NCI-H446 (cell line): ENCODE measurements around the gene RPS28.
A peak's percentile ranks its signal among the peaks of the same experiment; 100 is the strongest.
"Not testable (repeated sequence)": the region's sequence is repeated elsewhere in the genome, so short reads cannot be mapped to it uniquely, and the experiment has no call there.

Experiments
- DNase-seq, 2 experiments: peaks; one replicate each; lab custom pipeline; 2025; lab: John Stamatoyannopoulos, UW

Gene RPS28

DNA sequence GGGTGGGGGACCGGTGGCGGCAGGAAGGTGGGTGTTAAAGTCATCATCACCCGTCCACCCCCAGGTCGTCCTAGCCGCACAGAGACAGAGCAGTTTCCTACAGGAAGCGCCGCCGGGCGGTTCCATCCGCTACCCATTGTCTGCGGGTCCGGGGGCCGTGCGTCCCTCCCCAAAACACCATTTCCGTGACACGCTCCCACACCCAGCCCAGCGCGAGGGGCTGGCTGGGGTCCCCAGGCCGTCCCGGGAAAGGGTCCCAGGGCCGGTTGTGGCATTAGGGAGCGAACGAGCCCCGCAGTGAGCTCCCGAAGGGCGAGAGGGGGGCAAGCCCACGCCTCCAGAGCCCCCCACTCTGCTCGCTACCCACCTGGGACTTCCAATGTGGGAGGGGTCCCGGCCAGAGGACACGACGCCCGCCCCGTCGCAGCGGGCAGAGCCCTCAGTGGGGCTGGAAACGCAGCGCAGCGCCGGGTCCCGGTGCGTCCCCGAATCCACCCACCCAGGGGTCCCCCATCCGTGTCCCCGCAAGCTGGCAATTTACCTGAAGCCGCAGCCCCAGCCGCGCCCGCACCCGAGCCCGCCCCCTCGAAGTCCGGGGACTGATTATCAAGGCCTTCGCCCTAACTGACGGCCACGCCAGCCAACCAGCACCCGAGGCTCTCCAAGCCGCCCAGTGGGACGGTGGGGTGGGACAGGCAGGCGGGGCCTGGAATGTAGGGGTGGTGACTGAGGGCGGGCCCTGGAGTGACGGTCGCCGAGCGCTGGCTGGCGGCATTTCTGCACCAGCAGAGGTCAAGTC, 21.6 kb downstream of the RPS28 start, which contains the start of gene KANK3:
Gene KANK3, minus strand, starts transcription at position 579 of the 799 bp plus-strand sequence. CDS start 5,434 bp downstream, outside the sequence.
- peak; percentile 41 to 83 for DNase-seq

DNA sequence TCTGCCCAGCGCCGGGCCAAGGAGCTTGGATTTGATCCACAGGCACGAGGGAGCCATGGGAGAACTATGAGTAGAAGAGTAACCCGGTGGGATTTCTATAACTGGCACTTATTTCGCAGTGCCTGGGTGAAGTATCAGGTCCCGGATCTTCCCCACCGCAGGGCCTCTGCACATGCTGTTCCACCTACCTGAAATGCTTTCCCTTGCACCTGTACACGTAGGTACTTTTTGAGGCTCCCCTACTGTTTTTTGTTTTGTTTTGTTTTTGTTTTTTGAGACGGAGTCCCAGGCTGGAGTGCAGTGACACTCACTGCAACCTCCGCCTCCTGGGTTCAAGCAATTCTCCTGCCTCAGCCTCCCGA, 22.2 kb downstream of the RPS28 start:
- DNase-seq, result no peak

DNA sequence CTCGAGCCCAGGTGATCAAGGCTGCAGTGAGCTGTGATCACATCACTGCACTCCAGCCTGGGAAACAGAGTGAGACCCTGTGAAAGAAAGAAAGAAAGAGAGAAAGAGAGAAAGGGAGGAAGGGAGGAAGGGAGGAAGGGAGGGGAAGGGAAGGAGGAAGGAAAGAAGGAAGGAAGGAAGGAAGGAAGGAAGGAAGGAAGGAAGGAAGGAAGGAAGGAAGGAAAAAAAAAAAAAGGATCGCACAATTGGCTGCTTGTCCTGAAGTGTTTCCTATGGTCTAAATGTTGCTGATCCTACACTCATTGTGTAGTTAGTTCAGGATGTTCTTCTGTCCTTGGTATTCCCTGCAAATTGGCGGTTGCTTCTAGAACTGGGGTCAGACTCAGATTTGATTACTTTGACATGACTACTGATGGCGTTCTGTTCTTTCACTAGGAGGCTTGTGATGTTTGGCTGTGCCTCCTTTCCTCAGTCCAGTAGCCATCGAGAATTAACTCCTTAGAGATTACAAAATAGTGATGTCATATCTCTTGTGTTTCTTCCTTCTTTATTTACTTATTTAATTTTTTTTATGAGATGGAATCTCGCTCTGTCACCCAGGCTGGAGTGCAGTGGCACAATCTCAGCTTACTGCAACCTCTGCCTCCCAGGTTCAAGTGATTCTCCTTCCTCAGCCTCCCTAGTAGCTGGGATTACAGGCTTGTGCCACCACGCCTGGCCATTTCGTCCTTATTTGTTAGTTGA, 28.5 kb downstream of the RPS28 start:
- not testable (repeated sequence) for DNase-seq

DNA sequence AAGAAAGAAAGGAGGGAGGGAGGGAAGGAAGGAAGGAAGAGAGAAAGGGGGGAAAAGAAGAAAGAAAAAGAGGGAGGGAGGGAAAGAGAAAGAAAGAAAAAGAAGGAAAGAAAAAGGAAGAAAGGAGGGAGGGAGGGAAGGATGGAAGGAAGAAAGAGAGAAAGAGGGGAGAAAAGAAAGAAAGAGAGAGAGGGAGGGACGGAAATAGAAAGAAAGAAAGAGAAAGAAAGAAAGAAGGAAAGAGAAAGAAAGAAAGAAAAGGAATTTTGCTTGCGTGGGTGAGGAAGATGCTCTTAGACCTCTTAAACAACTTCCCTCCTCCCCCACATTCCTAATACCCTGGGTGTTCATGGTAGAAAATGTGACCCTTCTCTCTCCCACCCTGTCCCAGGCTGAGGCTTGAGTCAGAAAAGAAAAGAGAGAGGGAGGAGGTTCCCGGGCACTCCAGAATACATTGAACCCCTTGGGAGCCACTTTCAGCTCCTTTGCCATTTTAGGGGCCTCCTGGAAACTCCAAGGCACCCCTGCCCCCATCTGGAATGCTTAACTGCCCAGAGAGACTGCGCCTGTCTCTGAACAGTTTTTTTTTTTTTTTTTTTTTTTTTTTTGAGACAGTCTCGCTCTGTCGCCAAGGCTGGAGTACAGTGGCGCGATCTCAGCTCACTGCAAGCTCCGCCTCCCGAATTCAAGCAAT, 31.0 kb downstream of the RPS28 start:
- no peak for DNase-seq

DNA sequence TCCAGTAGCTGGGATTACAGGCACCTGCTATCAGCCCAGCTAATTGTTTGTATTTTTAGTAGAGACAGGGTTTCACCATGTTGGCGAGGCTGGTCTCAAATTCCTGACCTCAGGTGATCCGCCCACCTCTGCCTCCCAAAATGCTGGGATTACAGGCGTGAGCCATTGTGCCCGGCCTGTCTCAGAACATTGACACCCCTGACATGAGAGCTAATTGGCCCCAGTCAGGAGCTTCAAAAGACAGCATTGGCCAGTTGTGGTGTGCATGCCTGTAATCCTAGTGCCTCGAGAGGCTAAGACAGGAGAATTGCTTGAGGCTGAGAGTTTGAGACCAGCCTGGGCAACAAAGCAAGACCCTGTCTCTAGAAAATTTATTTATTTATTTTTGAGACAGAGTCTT, 31.5 kb downstream of the RPS28 start:
- DNase-seq, result not testable (repeated sequence)

DNA sequence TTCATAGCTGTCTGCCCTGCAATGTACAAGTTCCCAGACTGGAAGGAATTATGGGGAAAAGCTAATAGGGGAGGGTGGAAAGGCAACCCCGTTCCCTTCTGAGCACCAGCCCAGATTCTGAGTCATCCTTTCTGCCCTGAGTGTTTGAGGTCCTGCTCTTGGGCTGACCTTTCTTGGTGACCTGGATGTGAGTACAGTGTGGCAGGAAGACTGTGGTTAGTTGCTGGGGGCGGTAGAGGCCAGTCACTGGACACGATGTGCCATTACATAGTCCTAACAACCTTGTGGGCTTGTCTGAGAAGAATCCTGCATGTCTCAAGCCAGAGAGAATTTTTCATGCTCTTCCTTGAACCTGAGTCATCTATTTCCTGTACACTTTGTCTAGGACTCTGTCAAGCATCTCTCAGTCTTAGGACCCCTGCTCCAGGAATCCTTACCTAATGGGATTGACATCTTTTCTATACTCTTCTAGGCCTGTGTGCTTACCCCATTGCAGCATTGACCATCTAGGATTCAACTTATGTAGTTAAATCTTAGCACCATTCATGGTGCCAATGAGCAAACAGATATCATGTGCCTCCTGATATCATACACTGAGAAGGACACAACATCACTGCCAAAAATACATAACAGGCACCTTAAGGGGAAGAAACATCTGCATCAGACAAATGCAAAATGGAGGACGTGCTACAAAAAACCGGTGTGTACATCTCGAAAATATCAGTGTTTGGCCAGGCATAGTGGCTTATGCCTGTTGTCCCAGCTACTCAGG, 34.5 kb downstream of the RPS28 start:
- DNase-seq, result no peak

DNA sequence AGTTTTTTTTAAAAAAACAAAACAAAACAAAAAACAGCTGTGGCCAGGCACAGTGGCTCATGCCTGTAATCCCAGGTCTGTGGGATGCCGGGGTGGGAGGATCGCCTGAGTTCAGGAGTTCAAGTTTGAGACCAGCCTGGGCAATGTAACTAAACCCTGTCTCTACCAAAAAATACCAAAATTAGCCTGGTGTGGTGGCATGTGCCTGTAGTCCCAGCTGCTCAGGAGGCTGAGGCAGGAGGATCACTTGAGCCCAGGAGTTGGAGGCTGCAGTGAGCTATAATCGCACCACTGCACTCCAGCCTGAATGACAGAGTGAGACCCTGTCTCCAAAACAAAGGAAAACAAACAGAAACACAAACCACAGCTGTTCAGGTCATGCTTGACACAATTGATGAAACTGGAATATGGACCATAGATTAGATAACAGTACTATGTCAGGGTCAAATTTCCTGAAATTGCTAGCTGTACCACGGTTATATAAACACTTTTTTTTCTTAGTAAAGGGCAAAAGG, 35.8 kb downstream of the RPS28 start:
- no peak for DNase-seq

DNA sequence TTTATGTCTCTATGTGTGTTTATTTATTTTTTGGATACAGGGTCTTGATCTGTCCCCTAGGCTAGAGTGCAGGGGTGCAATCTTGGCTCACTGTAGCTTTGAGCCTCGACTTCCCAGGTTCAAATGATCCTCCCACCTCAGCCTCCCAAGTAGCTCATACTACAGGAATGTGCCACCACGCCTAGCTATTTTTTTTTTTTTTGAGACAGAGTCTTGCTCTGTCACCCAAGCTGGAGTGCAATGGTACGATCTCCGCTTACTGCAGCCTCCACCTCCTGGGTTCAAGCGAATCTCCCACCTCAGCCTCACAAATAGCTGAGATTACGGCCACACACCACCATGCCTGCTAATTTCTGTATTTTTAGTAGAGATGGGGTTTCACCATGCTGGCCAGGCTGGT, 37.7 kb downstream of the RPS28 start:
- no peak for DNase-seq

DNA sequence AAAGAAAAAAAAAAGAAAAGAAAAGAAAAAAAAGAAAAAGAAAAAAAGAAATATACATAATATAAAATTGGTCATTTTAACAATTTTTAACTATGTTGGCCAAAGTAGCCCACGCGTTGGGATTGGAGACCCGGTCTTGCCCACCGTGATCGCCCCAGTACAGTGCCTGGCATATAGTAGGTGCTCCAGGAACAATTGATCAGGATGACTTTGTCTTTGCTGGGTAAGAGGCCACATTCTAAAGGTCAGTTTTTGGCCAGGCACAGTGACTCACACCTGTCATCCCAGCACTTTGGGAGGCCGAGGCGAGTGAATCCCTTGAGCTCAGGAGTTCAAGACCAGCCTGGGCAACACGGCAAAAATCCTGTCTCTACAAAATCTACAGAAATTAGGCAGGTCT, 38.9 kb downstream of the RPS28 start:
- no peak for DNase-seq

DNA sequence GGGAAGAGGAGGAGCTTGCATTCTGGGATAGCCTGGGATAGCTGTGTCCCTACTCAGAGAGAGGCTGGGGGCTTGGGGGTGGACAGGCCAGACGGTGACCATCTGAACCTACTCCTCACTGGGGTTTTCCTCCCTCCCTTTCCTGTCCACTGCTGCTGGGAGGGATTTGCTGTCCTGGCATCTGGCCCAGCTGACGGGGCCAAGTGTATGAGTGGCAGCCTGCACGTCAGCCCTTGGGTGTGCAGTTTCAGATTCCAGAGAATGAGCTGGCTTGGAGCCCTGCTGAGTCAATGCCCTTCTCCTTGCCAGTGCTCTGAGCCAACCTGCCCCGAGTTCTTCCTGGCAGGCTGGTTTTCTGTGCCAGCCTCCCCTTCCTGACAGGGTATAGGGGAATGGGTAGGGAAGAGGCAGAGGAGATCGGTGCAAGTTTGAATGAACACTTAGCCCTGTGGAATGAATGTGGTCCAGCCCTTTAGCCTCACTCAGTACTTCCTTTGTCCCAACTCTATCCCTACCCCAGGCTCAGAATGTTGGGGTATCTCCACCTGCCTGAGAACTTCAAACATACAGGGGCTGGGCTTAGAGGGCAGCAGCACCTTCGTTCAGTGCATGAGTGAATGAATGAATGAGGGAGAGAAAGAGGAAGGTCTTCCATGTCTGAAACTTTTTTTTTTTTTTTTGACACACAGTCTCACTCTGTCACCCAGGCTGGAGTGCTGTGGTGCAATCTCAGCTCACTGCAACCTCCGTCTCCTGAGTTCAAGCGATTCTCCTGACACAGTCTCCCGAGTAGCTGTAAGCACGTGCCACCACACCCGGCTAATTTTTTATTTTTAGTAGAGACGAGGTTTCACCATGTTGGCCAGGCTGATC, 40.9 kb downstream of the RPS28 start:
- peak; percentile 89 to 96 for DNase-seq

DNA sequence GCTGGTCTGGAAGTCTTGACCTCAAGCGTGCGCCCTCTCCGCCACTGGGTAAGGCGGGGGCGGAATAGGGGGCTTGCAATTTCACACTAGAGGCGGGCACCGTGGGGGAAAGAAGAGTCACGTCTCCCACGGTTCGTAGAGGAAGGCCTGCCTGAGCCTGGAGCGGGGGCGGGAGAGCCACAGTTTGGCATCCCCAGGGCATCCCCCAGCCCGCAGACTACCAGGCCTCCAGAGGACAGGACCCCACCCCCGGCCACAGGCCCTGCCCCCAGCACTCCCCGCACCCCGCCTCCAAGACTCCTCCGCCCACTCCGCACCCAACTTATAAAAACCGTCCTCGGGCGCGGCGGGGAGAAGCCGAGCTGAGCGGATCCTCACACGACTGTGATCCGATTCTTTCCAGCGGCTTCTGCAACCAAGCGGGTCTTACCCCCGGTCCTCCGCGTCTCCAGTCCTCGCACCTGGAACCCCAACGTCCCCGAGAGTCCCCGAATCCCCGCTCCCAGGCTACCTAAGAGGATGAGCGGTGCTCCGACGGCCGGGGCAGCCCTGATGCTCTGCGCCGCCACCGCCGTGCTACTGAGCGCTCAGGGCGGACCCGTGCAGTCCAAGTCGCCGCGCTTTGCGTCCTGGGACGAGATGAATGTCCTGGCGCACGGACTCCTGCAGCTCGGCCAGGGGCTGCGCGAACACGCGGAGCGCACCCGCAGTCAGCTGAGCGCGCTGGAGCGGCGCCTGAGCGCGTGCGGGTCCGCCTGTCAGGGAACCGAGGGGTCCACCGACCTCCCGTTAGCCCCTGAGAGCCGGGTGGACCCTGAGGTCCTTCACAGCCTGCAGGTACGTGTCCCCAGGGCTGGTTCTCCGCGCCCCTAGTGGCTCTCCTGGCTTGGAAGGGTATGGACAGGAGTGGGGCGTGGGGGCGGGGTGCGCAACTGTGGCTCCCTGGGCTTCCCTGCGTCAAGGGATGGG, 42.8 kb downstream of the RPS28 start, which contains the start of gene ANGPTL4:
Gene ANGPTL4, plus strand, starts transcription at position 353 of the 969 bp plus-strand sequence. Its CDS starts 167 bp downstream, at position 520.
- no peak for DNase-seq

DNA sequence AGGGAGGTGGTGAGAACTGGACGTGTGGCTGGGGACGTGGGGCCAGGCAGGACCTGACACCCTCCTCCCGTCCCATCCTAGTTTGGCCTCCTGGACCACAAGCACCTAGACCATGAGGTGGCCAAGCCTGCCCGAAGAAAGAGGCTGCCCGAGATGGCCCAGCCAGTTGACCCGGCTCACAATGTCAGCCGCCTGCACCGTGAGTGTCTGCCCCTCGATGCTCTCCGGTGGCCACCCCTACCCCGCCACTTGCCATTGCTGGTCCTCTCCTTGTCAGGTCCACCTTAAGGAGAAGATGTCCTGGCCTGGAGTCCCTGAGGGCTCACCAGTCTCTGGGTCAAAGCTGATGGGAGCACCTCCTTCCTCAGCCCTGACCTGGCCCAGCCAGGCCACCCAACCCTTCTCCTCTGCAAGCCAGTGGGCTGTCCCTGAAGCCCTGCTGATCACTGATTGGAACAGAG, 44.9 kb downstream of the RPS28 start:
- DNase-seq, result no peak

DNA sequence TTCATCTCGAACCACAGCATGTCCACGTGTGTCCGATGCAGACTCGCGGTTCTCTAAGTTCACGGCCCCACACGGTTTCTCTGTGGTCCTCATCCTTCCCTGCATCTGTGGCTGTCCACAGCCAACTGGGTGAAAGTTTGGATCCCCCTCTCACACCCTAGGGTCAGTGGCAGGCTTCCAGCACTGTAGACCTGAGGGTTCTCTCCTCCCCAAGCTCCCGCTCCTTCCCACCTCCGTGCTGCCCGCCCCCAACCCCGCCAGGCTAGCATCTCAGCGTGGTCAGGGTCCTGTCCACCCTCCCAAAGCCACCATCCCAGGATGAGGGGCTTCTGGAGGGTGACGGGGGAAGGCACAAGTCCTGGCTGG, 45.6 kb downstream of the RPS28 start:
- DNase-seq, result no peak

DNA sequence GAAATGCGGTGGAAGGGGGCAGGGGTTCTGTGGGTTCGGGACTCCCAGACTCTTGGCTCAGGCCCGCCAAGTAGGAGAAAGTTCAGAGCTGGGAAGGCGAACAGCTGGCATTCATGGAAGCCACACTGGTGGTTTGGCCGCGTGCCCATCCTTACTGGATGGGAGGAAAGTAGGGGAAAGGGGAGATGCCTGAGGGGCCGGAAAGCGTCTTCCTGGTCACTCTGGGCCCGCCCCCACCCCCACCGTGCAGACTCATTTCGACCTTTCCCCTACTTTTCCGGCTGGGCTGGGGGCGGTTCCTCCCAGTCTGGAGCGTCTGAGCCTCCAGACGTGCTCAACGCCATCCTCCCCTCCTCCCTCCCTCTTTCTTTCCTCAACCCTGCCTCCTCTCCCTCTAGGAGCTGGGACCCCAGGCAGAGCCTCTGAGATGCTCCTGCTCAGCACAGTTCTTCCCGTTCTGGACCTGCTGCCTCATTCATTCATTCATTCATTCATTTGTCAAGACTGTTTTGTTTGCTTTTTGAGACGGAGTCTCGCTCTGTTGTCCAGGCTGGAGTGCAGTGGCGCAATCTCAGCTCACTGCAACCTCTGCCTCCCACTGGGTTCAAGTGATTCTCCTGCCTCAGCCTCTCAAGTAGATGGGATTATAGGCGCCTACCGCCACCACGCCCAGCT, 46.2 kb downstream of the RPS28 start:
- peak; percentile 55 to 89 for DNase-seq

DNA sequence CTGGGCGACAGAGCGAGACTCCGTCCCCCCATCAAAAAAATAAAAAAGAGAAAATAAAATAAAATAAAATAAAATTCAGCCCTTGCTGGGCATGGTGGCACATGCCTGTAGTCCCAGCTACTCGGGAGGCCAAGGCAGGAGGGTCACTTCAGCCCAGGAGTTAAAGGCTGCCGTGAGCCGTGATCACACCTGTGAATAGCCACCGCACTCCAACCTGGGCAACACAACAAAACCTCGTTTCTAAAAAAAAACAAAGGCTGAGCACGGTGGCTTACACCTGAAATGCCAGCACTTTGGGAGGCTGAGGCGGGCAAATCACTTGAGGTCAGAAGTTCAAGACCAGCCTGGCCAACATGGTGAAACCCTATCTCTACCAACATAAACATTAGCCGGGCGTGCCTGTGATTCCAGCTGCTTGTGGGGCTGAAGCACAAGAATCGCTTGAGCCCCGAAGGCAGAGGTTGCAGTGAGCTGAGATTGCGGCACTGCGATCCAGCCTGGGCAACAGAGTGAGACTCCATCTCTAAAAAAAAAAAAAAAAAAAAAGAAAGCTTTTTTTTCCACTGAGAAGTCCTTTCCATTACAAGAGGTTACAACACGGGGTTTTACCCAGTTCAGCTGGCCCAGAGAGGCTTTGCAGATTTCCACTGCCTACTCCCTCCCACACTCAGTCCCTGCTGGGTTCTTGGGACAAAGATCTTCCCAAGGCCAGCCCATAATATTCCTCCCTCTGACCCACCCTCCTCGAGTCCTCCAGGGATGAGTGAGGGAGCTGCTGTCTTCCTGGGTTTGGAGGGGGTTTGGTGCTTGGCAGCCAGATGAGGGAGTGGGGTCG, 49.1 kb downstream of the RPS28 start:
- no peak for DNase-seq

DNA sequence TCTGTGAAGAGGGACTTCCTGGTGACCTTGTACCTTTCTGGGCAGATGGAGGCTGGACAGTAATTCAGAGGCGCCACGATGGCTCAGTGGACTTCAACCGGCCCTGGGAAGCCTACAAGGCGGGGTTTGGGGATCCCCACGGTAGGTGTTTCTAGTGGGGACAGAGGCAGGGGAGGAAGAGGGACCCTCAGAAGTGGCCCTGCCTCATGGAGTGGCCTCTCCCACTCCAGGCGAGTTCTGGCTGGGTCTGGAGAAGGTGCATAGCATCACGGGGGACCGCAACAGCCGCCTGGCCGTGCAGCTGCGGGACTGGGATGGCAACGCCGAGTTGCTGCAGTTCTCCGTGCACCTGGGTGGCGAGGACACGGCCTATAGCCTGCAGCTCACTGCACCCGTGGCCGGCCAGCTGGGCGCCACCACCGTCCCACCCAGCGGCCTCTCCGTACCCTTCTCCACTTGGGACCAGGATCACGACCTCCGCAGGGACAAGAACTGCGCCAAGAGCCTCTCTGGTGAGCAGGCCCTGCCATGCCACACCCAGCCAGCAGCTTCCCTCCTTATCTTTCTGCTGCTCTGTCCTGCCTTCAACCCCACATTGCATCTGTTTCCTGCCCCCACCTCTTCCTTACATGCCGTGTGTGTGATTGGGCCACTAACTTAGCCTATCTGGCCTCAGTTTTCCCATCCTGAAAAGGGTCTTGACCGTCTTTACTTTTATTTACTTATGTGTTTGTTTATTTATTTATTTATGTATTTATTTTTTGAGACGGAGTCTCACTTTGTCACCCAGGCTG, 49.9 kb downstream of the RPS28 start:
- no peak for DNase-seq
